PC-9 (cell line): Measurements from ENCODE around the gene ANAPC5. TPM values are rescaled to one million over a fixed set of nuclear protein-coding genes. Genes with fewer than 3 reads are reported as not detected.

Source experiments
- BruUV-seq: library from RNA; stranded (reverse); fragments of 400-500 nt; replicated peaks from 2 replicates; lab custom pipeline; 2021; lab: Mats Ljungman, UMichigan
- CTCF ChIA-PET: fragments of 300-600 bp; sonication (Branson Sonifier 250); formaldehyde crosslinking; loops from one replicate; lab custom pipeline; 2022; ENCODE audit warnings: antibody characterized with exemption; lab: Charles Lee
- POLR2A ChIA-PET: fragments of 300-600 bp; sonication (Branson Sonifier 250); formaldehyde crosslinking; loops from one replicate; lab custom pipeline; 2022; ENCODE audit warnings: antibody characterized with exemption; ENCODE audit not compliant: unreplicated experiment; lab: Charles Lee
- DNase-seq, 2 experiments: peaks; one replicate each; pipeline versions ENCODE4 v3.0.0 to v3.0.0-alpha.2; 2015 to 2022; ENCODE audit warnings: mixed read lengths in 1 of 2
- H2AFZ ChIP-seq: fragments of 200-600 bp; sonication (generic); 2 replicates; pipeline ENCODE4 v1.8.1; 2017; ENCODE audit warnings: antibody characterized with exemption
- H3F3A ChIP-seq: fragments of 200-600 bp; sonication (generic); 2 replicates; pipeline ENCODE4 v1.8.1; 2017; ENCODE audit warnings: antibody characterized with exemption, mild to moderate bottlenecking, low read depth; ENCODE audit not compliant: insufficient read depth
- H3K27ac ChIP-seq: fragments of 200-600 bp; sonication (generic); 2 replicates; pipeline ENCODE4 v1.6.1; 2016; ENCODE audit warnings: mixed run types
- H3K27me3 ChIP-seq: fragments of 200-600 bp; sonication (generic); 2 replicates; pipeline ENCODE4 v1.6.1; 2016; ENCODE audit warnings: low read depth, mixed run types; ENCODE audit not compliant: insufficient read depth
- H3K36me3 ChIP-seq: fragments of 200-600 bp; sonication (generic); 2 replicates; pipeline ENCODE4 v1.6.1; 2016; ENCODE audit warnings: low read depth, mixed run types
- H3K4me1 ChIP-seq: fragments of 200-600 bp; sonication (generic); replicated peaks from 2 replicates; pipeline ENCODE4 v1.6.1; 2016; ENCODE audit warnings: mixed run types; ENCODE audit not compliant: insufficient read depth
- H3K4me2 ChIP-seq: fragments of 200-600 bp; sonication (generic); 2 replicates; pipeline ENCODE4 v1.6.1; 2017; ENCODE audit warnings: mixed run types
- H3K4me3 ChIP-seq: fragments of 200-600 bp; sonication (generic); 2 replicates; pipeline ENCODE4 v1.6.1; 2016; ENCODE audit warnings: mixed run types
- H3K79me2 ChIP-seq: fragments of 200-600 bp; sonication (generic); 2 replicates; pipeline ENCODE4 v1.6.1; 2017; ENCODE audit warnings: low read depth, mixed run types
- H3K9me2 ChIP-seq: fragments of 200-600 bp; sonication (generic); 2 replicates; pipeline ENCODE4 v1.8.1; 2017; ENCODE audit warnings: mild to moderate bottlenecking; ENCODE audit not compliant: insufficient read depth
- H3K9me3 ChIP-seq: fragments of 200-600 bp; sonication (generic); 2 replicates; pipeline ENCODE4 v1.8.1; 2016; ENCODE audit warnings: low read depth; ENCODE audit not compliant: insufficient read depth
- H4K20me1 ChIP-seq: fragments of 200-600 bp; sonication (generic); 2 replicates; pipeline ENCODE4 v1.8.1; 2017; ENCODE audit not compliant: insufficient read depth
- EZH2 ChIP-seq: fragments of 200-600 bp; sonication (generic); IDR thresholded peaks from 2 replicates; pipeline ENCODE4 v1.8.0; 2017; ENCODE audit warnings: antibody characterized with exemption, low read depth
- intact Hi-C: fragments of 100-400 bp; cut with micrococcal nuclease; formaldehyde crosslinking; loops from one replicate; pipeline ENCODE4 v1.10.0; 2022; ENCODE audit not compliant: unreplicated experiment
- total RNA-seq: library from RNA; stranded (reverse); gene quantifications from 2 replicates; pipeline ENCODE4 v1.2.3, GENCODE V29; 2021
- TF ChIP-seq, protein P1 (sequence below): fragments of 200-600 bp; sonication (generic); conservative IDR thresholded peaks from 2 replicates; pipeline ENCODE4 v1.6.1; 2017; ENCODE audit warnings: mixed run types, antibody characterized with exemption, mild to moderate bottlenecking, moderate library complexity

ANAPC5 gene
- total RNA-seq, 1 experiment from 2014 or later: 93.6 TPM

DNA sequence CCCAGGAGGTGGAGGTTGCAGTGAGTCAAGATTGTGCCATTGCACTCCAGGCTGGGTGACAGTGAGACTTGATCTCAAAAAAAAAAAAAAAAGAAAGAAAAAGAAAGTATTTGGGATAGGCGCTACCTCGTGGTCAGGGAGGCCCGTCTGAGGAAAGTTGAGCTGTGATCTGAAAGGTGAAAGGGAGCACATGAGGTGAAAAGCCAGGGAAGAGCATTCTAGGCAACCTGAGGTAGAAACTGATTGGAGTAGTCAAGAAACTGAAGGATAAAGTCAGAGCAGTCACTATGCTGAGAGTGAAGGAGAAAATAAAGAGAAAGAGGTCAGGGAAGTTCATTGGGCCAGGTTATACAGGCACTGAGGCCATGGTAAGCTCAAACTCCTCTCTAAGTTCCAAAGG, 7.7 kb downstream of the ANAPC5 start:
- CTCF ChIA-PET: interaction anchor here (0.6 kb wide), 1 partner anchor 517 kb away, joined by 3 read pairs; no protein-coding TSS in a partner anchor
- peaks cover 10% of the 10 kb centered on the region; the same call in 1 of the 2 replicates for H3K36me3 ChIP-seq
- POLR2A ChIA-PET: interaction anchor here (0.5 kb wide), 1 partner anchor 51 kb away, joined by 5 read pairs; no protein-coding TSS in a partner anchor

DNA sequence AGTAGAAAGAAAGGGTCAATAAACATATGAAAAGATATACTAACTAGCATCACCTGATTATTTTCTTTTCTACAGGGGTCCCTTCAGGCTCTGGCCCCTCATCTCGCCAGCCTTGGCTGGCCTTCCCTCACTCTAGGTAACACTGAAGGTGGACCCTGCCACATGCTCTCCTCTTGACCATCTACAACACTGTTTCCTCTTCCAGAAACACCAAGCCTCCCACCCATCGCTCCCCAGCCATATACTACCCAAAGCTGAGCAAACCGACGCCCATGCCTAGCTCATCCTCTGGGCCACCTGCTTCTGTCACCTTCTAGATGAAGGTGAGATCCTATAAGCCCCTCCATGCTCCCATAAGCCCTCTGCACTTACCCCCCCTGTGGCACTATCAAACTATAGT, 14.8 kb downstream of the ANAPC5 start:
- no peak for DNase-seq
- Histone ChIP-seq H3K4me3 (no peak overlapping the region), H3K9me2 (no peaks in the 10 kb centered on the region), H3F3A (peaks cover 6% of the 10 kb centered on the region; the same call in 1 of the 2 replicates), H3K4me1 (no peaks in the 10 kb centered on the region), H3K36me3 (peaks cover 20% of the 10 kb centered on the region), H3K9me3 (no peaks in the 10 kb centered on the region), H3K27ac (no peak overlapping the region), H3K4me2 (no peak overlapping the region), H4K20me1 (no peaks in the 10 kb centered on the region), H3K79me2 (no peaks in the 10 kb centered on the region), H3K27me3 (no peaks in the 10 kb centered on the region), H2AFZ (no peak overlapping the region)
- BruUV-seq: no TSS peak
- intact Hi-C loops: no loop called here
- TF ChIP-seq EZH2: no peak
- TF ChIP-seq, protein P1, sequence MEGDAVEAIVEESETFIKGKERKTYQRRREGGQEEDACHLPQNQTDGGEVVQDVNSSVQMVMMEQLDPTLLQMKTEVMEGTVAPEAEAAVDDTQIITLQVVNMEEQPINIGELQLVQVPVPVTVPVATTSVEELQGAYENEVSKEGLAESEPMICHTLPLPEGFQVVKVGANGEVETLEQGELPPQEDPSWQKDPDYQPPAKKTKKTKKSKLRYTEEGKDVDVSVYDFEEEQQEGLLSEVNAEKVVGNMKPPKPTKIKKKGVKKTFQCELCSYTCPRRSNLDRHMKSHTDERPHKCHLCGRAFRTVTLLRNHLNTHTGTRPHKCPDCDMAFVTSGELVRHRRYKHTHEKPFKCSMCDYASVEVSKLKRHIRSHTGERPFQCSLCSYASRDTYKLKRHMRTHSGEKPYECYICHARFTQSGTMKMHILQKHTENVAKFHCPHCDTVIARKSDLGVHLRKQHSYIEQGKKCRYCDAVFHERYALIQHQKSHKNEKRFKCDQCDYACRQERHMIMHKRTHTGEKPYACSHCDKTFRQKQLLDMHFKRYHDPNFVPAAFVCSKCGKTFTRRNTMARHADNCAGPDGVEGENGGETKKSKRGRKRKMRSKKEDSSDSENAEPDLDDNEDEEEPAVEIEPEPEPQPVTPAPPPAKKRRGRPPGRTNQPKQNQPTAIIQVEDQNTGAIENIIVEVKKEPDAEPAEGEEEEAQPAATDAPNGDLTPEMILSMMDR: no peak
- ChIA-PET CTCF (no interaction called here), POLR2A (no interaction called here)

More for the DNA sequence above, 7.7 kb downstream of the ANAPC5 start:
- intact Hi-C loops: no loop called here
- H3K4me1 ChIP-seq: no peaks in the 10 kb centered on the region
- H3K9me3 ChIP-seq: no peaks in the 10 kb centered on the region
- H3K4me2 ChIP-seq: no peak overlapping the region
- no peak for DNase-seq
- no peaks in the 10 kb centered on the region for H3K27me3 ChIP-seq
- H3K9me2 ChIP-seq: no peaks in the 10 kb centered on the region
- H3F3A ChIP-seq: 0 out of 2 replicates have a peak, but pooled peaks cover 4% of the 10 kb centered on the region
- no peak overlapping the region for H3K4me3 ChIP-seq
- H4K20me1 ChIP-seq: no peaks in the 10 kb centered on the region; the same call in 1 of the 2 replicates
- no TSS peak for BruUV-seq
- no peak overlapping the region for H3K27ac ChIP-seq
- no peak for TF ChIP-seq EZH2
- TF ChIP-seq, protein P1: no peak
- no peak overlapping the region for H2AFZ ChIP-seq
- peaks cover 18% of the 10 kb centered on the region for H3K79me2 ChIP-seq

DNA sequence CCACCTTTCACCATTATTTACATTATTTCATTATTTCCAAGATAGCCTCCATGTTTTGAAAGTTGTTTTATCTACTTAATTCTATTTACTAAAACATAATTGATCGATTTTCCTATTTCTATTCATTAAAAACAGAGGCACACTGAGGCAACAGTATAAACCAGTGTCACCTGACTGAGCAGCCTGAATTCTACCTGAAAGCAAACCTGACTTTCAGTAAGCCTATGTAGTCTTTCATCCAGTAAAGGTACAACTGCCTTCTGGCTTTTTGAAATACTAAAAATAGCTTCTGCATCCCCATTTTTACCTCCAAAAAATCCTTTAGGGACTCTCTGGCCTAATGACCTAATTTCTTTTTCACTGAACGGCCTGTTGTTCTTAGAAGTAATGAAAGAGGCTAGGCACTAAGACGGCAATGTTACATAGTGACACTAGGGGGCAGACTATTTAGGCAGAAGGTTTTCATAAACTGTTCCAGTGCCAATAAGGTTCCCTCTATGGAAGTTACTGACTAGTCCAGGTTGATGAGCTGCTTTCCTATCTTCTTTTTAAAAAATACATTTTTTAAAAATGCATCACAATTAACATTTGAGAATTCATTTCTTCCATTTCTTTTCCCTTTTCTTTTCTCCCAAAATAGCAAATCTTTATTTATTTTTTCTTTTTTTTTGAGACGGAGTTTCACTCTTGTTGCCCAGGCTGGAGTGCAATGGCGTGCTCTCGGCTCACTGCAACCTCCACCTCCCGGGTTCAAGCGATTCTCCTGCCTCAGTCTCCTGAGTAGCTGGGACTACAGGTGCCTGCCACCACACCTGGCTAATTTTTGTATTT, 17.5 kb downstream of the ANAPC5 start:
- CTCF ChIA-PET: no interaction called here
- H3K36me3 ChIP-seq: peaks cover 34% of the 10 kb centered on the region
- no peaks in the 10 kb centered on the region for H3K79me2 ChIP-seq
- H3K27ac ChIP-seq: no peak overlapping the region
- H3K4me2 ChIP-seq: no peak overlapping the region
- H2AFZ ChIP-seq: no peak overlapping the region
- no peaks in the 10 kb centered on the region for H3K27me3 ChIP-seq
- POLR2A ChIA-PET: no interaction called here
- no peaks in the 10 kb centered on the region for H3K9me2 ChIP-seq
- H4K20me1 ChIP-seq: no peaks in the 10 kb centered on the region
- TF ChIP-seq, protein P1: peak; percentile 85
- no peak for TF ChIP-seq EZH2
- BruUV-seq: no TSS peak
- DNase-seq: peak in 1 of 2 experiments; percentile 46
- H3K9me3 ChIP-seq: no peaks in the 10 kb centered on the region
- intact Hi-C loops: loop anchor here (1.0 kb wide), 1 partner anchor 109 kb away; no protein-coding TSS in a partner anchor
- no peaks in the 10 kb centered on the region for H3K4me1 ChIP-seq
- peaks cover 6% of the 10 kb centered on the region; the same call in 1 of the 2 replicates for H3F3A ChIP-seq
- H3K4me3 ChIP-seq: no peak overlapping the region
